ENCODE measurements around the gene SFT2D3. TPM values are rescaled to one million over a fixed set of nuclear protein-coding genes. Genes with fewer than 3 reads are reported as not detected.

The SFT2D3 gene
- total RNA-seq, 1 donor from 2014 or later = 5.0 TPM

- no peaks in the 10 kb centered on the region for H3K27me3 ChIP-seq (ENCODE audit: control insufficient read depth, insufficient read depth, low read length)
- no peak for FAIRE-seq
- H3K4me3 ChIP-seq (ENCODE audit: low read depth, low read length) = no peak overlapping the region
- peak; percentile 91 for DNase-seq (ENCODE audit: low read depth)
- H3K36me3 ChIP-seq (ENCODE audit: control insufficient read depth, insufficient read depth, low read length) = peaks cover 8% of the 10 kb centered on the region
- TF ChIP-seq, protein P1, sequence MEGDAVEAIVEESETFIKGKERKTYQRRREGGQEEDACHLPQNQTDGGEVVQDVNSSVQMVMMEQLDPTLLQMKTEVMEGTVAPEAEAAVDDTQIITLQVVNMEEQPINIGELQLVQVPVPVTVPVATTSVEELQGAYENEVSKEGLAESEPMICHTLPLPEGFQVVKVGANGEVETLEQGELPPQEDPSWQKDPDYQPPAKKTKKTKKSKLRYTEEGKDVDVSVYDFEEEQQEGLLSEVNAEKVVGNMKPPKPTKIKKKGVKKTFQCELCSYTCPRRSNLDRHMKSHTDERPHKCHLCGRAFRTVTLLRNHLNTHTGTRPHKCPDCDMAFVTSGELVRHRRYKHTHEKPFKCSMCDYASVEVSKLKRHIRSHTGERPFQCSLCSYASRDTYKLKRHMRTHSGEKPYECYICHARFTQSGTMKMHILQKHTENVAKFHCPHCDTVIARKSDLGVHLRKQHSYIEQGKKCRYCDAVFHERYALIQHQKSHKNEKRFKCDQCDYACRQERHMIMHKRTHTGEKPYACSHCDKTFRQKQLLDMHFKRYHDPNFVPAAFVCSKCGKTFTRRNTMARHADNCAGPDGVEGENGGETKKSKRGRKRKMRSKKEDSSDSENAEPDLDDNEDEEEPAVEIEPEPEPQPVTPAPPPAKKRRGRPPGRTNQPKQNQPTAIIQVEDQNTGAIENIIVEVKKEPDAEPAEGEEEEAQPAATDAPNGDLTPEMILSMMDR (IDR thresholded peaks at IDR 0.05; ENCODE audit: insufficient read depth, low read length, severe bottlenecking) = no peak
Measured at GRCh38 chr2:127721978-127722355, 20.7 kb downstream of the SFT2D3 start.

- no peak for FAIRE-seq
- Histone ChIP-seq H3K4me3 (ENCODE audit: low read depth, low read length) (no peak overlapping the region), H3K36me3 (ENCODE audit: control insufficient read depth, insufficient read depth, low read length) (peaks cover 8% of the 10 kb centered on the region), H3K27me3 (ENCODE audit: control insufficient read depth, insufficient read depth, low read length) (no peaks in the 10 kb centered on the region)
- no peak for DNase-seq (ENCODE audit: low read depth)
- TF ChIP-seq, protein P1 (IDR thresholded peaks at IDR 0.05; ENCODE audit: insufficient read depth, low read length, severe bottlenecking) = no peak
Measured at GRCh38 chr2:127722807-127723206, 21.5 kb downstream of the SFT2D3 start.

GRCh38 chr2:127726158-127726880 is 25.0 kb downstream of the SFT2D3 start:
- DNase-seq (ENCODE audit: low read depth) = no peak
- TF ChIP-seq, protein P1 (IDR thresholded peaks at IDR 0.05; ENCODE audit: insufficient read depth, low read length, severe bottlenecking) = no peak
- no peaks in the 10 kb centered on the region for H3K36me3 ChIP-seq (ENCODE audit: control insufficient read depth, insufficient read depth, low read length)
- H3K4me3 ChIP-seq (ENCODE audit: low read depth, low read length) = no peak overlapping the region
- no peaks in the 10 kb centered on the region for H3K27me3 ChIP-seq (ENCODE audit: control insufficient read depth, insufficient read depth, low read length)
- FAIRE-seq = peak; percentile 40

GRCh38 chr2:127733113-127733815 is 32.0 kb downstream of the SFT2D3 start:
- FAIRE-seq = no peak
- no peaks in the 10 kb centered on the region for H3K36me3 ChIP-seq (ENCODE audit: control insufficient read depth, insufficient read depth, low read length)

GRCh38 chr2:127733816-127734537 is 32.7 kb downstream of the SFT2D3 start:
- Histone ChIP-seq H3K27me3 (ENCODE audit: control insufficient read depth, insufficient read depth, low read length) (no peaks in the 10 kb centered on the region), H3K4me3 (ENCODE audit: low read depth, low read length) (no peak overlapping the region), H3K36me3 (ENCODE audit: control insufficient read depth, insufficient read depth, low read length) (no peaks in the 10 kb centered on the region)
- DNase-seq (ENCODE audit: low read depth) = peak; percentile 8
- TF ChIP-seq, protein P1 (IDR thresholded peaks at IDR 0.05; ENCODE audit: insufficient read depth, low read length, severe bottlenecking) = no peak
- FAIRE-seq = no peak

More at GRCh38 chr2:127733113-127733815, 32.0 kb downstream of the SFT2D3 start:
- no peak overlapping the region for H3K4me3 ChIP-seq (ENCODE audit: low read depth, low read length)
- H3K27me3 ChIP-seq (ENCODE audit: control insufficient read depth, insufficient read depth, low read length) = no peaks in the 10 kb centered on the region
- no peak for DNase-seq (ENCODE audit: low read depth)
- TF ChIP-seq, protein P1 (IDR thresholded peaks at IDR 0.05; ENCODE audit: insufficient read depth, low read length, severe bottlenecking) = no peak

All from bronchial epithelial cell (primary cell).